MCF 10A (cell line): ENCODE results near the gene PFDN2. TPM values are rescaled to one million over a fixed set of nuclear protein-coding genes. Genes with fewer than 3 reads are reported as not detected.

Source experiments
- BruUV-seq: library from RNA; stranded (reverse); fragments of 400-500 nt; replicated peaks from 2 replicates; lab custom pipeline; 2021; lab: Mats Ljungman, UMichigan
- CTCF ChIA-PET: fragments of 300-600 bp; sonication (Branson Sonifier 250); formaldehyde crosslinking; extraction: SDS; loops from one replicate; lab custom pipeline; 2021; ENCODE audit warnings: antibody characterized with exemption, inconsistent platforms; lab: Yijun Ruan, JAX
- POLR2A ChIA-PET: fragments of 300-600, 350-650 bp; sonication (Branson Sonifier 250); formaldehyde crosslinking; extraction: SDS; loops from one replicate; lab custom pipeline; 2020; ENCODE audit warnings: antibody characterized with exemption, inconsistent platforms; lab: Yijun Ruan, JAX
- DNase-seq: peaks from one replicate; pipeline ENCODE4 v3.0.0-alpha.2; 2018; ENCODE audit not compliant: unreplicated experiment
- H3K27ac Mint-ChIP-seq: one replicate; pipeline ENCODE4 v1.8.0; 2022; ENCODE audit warnings: mild to moderate bottlenecking, low read depth, mixed read lengths; ENCODE audit not compliant: unreplicated experiment
- H3K27me3 Mint-ChIP-seq: one replicate; pipeline ENCODE4 v1.8.0; 2022; ENCODE audit warnings: mixed read lengths; ENCODE audit not compliant: insufficient read depth, unreplicated experiment
- H3K36me3 Mint-ChIP-seq: one replicate; pipeline ENCODE4 v1.8.0; 2022; ENCODE audit warnings: mild to moderate bottlenecking, moderate library complexity, mixed read lengths; ENCODE audit not compliant: insufficient read depth, unreplicated experiment
- H3K4me1 Mint-ChIP-seq: one replicate; pipeline ENCODE4 v1.8.0; 2022; ENCODE audit warnings: mixed read lengths; ENCODE audit not compliant: insufficient read depth, unreplicated experiment
- H3K4me3 Mint-ChIP-seq: one replicate; pipeline ENCODE4 v1.8.0; 2022; ENCODE audit warnings: mild to moderate bottlenecking, moderate library complexity, mixed read lengths; ENCODE audit not compliant: unreplicated experiment
- H3K9me3 Mint-ChIP-seq: one replicate; pipeline ENCODE4 v1.8.0; 2022; ENCODE audit warnings: mixed read lengths; ENCODE audit not compliant: unreplicated experiment
- CTCF ChIP-seq: fragments of 200-600 bp; IDR thresholded peaks from one replicate; pipeline ENCODE4 v1.8.0; 2022; ENCODE audit warnings: antibody characterized with exemption, mild to moderate bottlenecking; ENCODE audit not compliant: unreplicated experiment
- intact Hi-C: fragments of 100-400 bp; cut with micrococcal nuclease; formaldehyde crosslinking; loops from 2 replicates; pipeline ENCODE4 v1.14.1; 2022
- total RNA-seq: library from RNA; stranded (reverse); gene quantifications from 2 replicates; pipeline ENCODE4 v1.2.3, GENCODE V29; 2022

Gene PFDN2
- total RNA-seq, 1 experiment from 2014 or later = 514 TPM

GRCh38 chr1:161070761-161071160 lies 47.1 kb downstream of the PFDN2 start:
- no TSS peak for BruUV-seq
- DNase-seq = no peak
- TF ChIP-seq CTCF = no peak
- ChIA-PET CTCF (interaction anchor here (0.5 to 14.2 kb wide), 19 partner anchors 11 to 312 kb away, joined by 3 to 331 read pairs (median 5); partner anchors contain the start of genes ITLN2, KLHDC9 and USF1), POLR2A (interaction anchor here (1.1 to 7.3 kb wide), 4 partner anchors 25 to 49 kb away, joined by 3 to 122 read pairs (median 16); partner anchors contain the start of genes F11R, KLHDC9, NIT1 and PFDN2)
- Mint-ChIP-seq H3K27me3 (no peaks in the 10 kb centered on the region), H3K36me3 (peaks cover 17% of the 10 kb centered on the region), H3K27ac (no peak overlapping the region), H3K4me3 (no peak overlapping the region), H3K9me3 (no peaks in the 10 kb centered on the region), H3K4me1 (peaks cover 43% of the 10 kb centered on the region)
- intact Hi-C loops = no loop called here

GRCh38 chr1:161069731-161070270 lies 48.0 kb downstream of the PFDN2 start, which contains the start of gene ARHGAP30:
Gene ARHGAP30, minus strand, starts transcription at chr1:161069891. Its CDS starts 267 bp downstream, at chr1:161069624.
- no peak within 1 kb of the TSS for H3K4me3 Mint-ChIP-seq
- H3K9me3 Mint-ChIP-seq = no peaks in the 10 kb centered on the region
- TF ChIP-seq CTCF = no peak
- peaks cover 39% of the 10 kb centered on the region for H3K4me1 Mint-ChIP-seq
- ChIA-PET POLR2A (interaction anchor here (0.5 to 2.4 kb wide), 5 partner anchors 34 to 807 kb away, joined by 3 to 13 read pairs (median 3); partner anchors contain the start of genes DCAF8, F11R, NIT1 and PFDN2), CTCF (interaction anchor here (0.6 to 14.2 kb wide), 4 partner anchors 10 to 28 kb away, joined by 4 to 331 read pairs (median 22); partner anchors contain the start of gene KLHDC9)
- no peak for DNase-seq
- no TSS peak for BruUV-seq
- H3K27ac Mint-ChIP-seq = no peak within 1 kb of the TSS
- H3K36me3 Mint-ChIP-seq = peaks cover 17% of the 10 kb centered on the region
- no peaks in the 10 kb centered on the region for H3K27me3 Mint-ChIP-seq
- intact Hi-C loops = no loop called here

GRCh38 chr1:161069241-161069640 lies 48.6 kb downstream of the PFDN2 start:
- H3K4me1 Mint-ChIP-seq = peaks cover 33% of the 10 kb centered on the region
- H3K27ac Mint-ChIP-seq = no peak overlapping the region
- H3K4me3 Mint-ChIP-seq = no peak overlapping the region
- no peaks in the 10 kb centered on the region for H3K27me3 Mint-ChIP-seq
- ChIA-PET CTCF (interaction anchor here (0.6 to 14.2 kb wide), 4 partner anchors 18 to 238 kb away, joined by 4 to 331 read pairs (median 20); partner anchors contain the start of gene KLHDC9), POLR2A (interaction anchor here (1.2 kb wide), 1 partner anchor 12 kb away, joined by 4 read pairs; no protein-coding TSS in a partner anchor)
- no peak for TF ChIP-seq CTCF
- no TSS peak for BruUV-seq
- intact Hi-C loops = no loop called here
- DNase-seq = no peak
- H3K36me3 Mint-ChIP-seq = peaks cover 16% of the 10 kb centered on the region
- H3K9me3 Mint-ChIP-seq = no peaks in the 10 kb centered on the region
